GM12878 (cell line): ENCODE measurements around the gene WFDC13. TPM values are rescaled to one million over a fixed set of nuclear protein-coding genes. Genes with fewer than 3 reads are reported as not detected.

Source experiments
- ATAC-seq: fragments of 200-7000 bp; cut with Tn5 transposase; 3 replicates; pipeline ENCODE4 v1.9.1; 2020; ENCODE audit warnings: mild to moderate bottlenecking, moderate library complexity
- BruUV-seq: library from RNA; stranded (reverse); fragments of 400-500 nt; replicated peaks from 2 replicates; lab custom pipeline; 2021; lab: Mats Ljungman, UMichigan
- CTCF ChIA-PET: fragments of 300-600 bp; sonication (Branson Sonifier 250); formaldehyde crosslinking; extraction: SDS; loops from one replicate; lab custom pipeline; 2021; ENCODE audit warnings: inconsistent platforms; lab: Yijun Ruan, JAX
- POLR2A ChIA-PET: fragments of 350-600 bp; formaldehyde crosslinking; extraction: SDS; loops from one replicate; lab custom pipeline; 2021; ENCODE audit warnings: inconsistent platforms; lab: Charles Lee
- RAD21 ChIA-PET: fragments of 300-600 bp; sonication (Branson Sonifier 250); formaldehyde crosslinking; loops from one replicate; lab custom pipeline; 2023; ENCODE audit warnings: antibody characterized with exemption; ENCODE audit not compliant: unreplicated experiment; lab: Charles Lee
- SMC1A ChIA-PET: fragments of 300-600 bp; sonication (Branson Sonifier 250); formaldehyde crosslinking; loops from one replicate; lab custom pipeline; 2023; ENCODE audit not compliant: unreplicated experiment, uncharacterized antibody; lab: Charles Lee
- DNase-seq: peaks from one replicate; pipeline ENCODE4 v3.0.0-alpha.2; 2011; ENCODE audit warnings: low read depth, low spot score
- FAIRE-seq: peaks from 3 replicates; lab custom pipeline; 2011; peaks lifted over from hg19 to GRCh38; lab: Jason Lieb, UNC
- H2AFZ ChIP-seq: 2 replicates; pipeline ENCODE4 v1.6.0; 2011; ENCODE audit warnings: low read depth, low read length, control low read depth; ENCODE audit not compliant: control insufficient read depth
- H3K27ac ChIP-seq: 2 replicates; pipeline ENCODE4 v1.5.1; 2011; ENCODE audit warnings: control low read depth; ENCODE audit not compliant: control insufficient read depth, insufficient read depth
- H3K27me3 ChIP-seq, 2 experiments: replicated peaks in 1 of 2; 2 replicates each; pipeline versions ENCODE4 v1.6.0 to v1.6.1; 2011; ENCODE audit warnings: low read length in 1 of 2; ENCODE audit not compliant: control insufficient read depth in 2 of 2, insufficient read depth in 2 of 2
- H3K36me3 ChIP-seq, 2 experiments: 2 replicates each; pipeline ENCODE4 v1.5.1; 2011; ENCODE audit warnings: low read length in 1 of 2; ENCODE audit not compliant: control insufficient read depth in 2 of 2, insufficient read depth in 2 of 2
- H3K4me1 ChIP-seq: 2 replicates; pipeline ENCODE4 v1.6.1; 2011; ENCODE audit warnings: mild to moderate bottlenecking, low read length, moderate library complexity, mixed read lengths; ENCODE audit not compliant: control insufficient read depth, insufficient read depth
- H3K4me2 ChIP-seq: 2 replicates; pipeline ENCODE4 v1.6.0; 2011; ENCODE audit warnings: control low read depth; ENCODE audit not compliant: control insufficient read depth, insufficient read depth
- H3K4me3 ChIP-seq: fragments of 200-600 bp; sonication (generic); 2 replicates; pipeline ENCODE4 v1.5.1; 2016
- H3K79me2 ChIP-seq: 2 replicates; pipeline ENCODE4 v1.6.0; 2011; ENCODE audit warnings: low read length; ENCODE audit not compliant: control insufficient read depth, insufficient read depth
- H3K9ac ChIP-seq: 2 replicates; pipeline ENCODE4 v1.8.0; 2011; ENCODE audit warnings: low read length, control low read depth, mixed read lengths; ENCODE audit not compliant: control insufficient read depth, insufficient read depth
- H3K9me3 ChIP-seq: replicated peaks from 3 replicates; pipeline ENCODE4 v1.5.1; 2011; ENCODE audit warnings: mild to moderate bottlenecking, low read length; ENCODE audit not compliant: control insufficient read depth, insufficient read depth
- H4K20me1 ChIP-seq: 2 replicates; pipeline ENCODE4 v1.6.0; 2011; ENCODE audit not compliant: control insufficient read depth, insufficient read depth
- GATAD2B ChIP-seq: fragments of 450-650 bp; conservative IDR thresholded peaks from 2 replicates; pipeline ENCODE4 v1.6.1; 2017; ENCODE audit warnings: low read depth, mild to moderate bottlenecking, moderate library complexity
- HDAC6 ChIP-seq: fragments of 200-600 bp; sonication (generic); IDR thresholded peaks from one replicate; pipeline ENCODE4 v1.8.0; 2017; ENCODE audit warnings: antibody characterized with exemption; ENCODE audit not compliant: unreplicated experiment
- KLF5 ChIP-seq: fragments of 450-650 bp; IDR thresholded peaks from 2 replicates; pipeline ENCODE4 v1.6.1; 2014; ENCODE audit warnings: mild to moderate bottlenecking; ENCODE audit not compliant: partially characterized antibody
- MYB ChIP-seq: fragments of 150-350 bp; IDR thresholded peaks from 2 replicates; pipeline ENCODE4 v1.6.1; 2014; ENCODE audit warnings: mild to moderate bottlenecking, low read depth, low read length, borderline replicate concordance
- NFYA ChIP-seq: IDR thresholded peaks from 2 replicates; pipeline ENCODE4 v1.6.1; 2011; ENCODE audit warnings: low read depth, mild to moderate bottlenecking, low read length, improper control_type of control experiment, borderline replicate concordance
- NR2F1 ChIP-seq: fragments of 450-650 bp; conservative IDR thresholded peaks from 2 replicates; pipeline ENCODE4 v1.6.1; 2017; ENCODE audit warnings: mild to moderate bottlenecking
- PAX5 ChIP-seq: IDR thresholded peaks from 2 replicates; pipeline ENCODE4 v1.6.1; 2011; ENCODE audit warnings: low read depth, low read length, borderline replicate concordance
- RB1 ChIP-seq: fragments of 450-650 bp; formaldehyde crosslinking; IDR thresholded peaks from 2 replicates; pipeline ENCODE4 v1.6.1; 2017; ENCODE audit warnings: mild to moderate bottlenecking, borderline replicate concordance
- RUNX3 ChIP-seq: IDR thresholded peaks from 2 replicates; pipeline ENCODE4 v1.6.1; 2012; ENCODE audit warnings: low read length, inconsistent platforms
- SMAD1 ChIP-seq: fragments of 450-650 bp; IDR thresholded peaks from 2 replicates; pipeline ENCODE4 v1.6.1; 2018; ENCODE audit warnings: mild to moderate bottlenecking, low read depth; ENCODE audit not compliant: partially characterized antibody
- SMAD5 ChIP-seq: IDR thresholded peaks from 2 replicates; pipeline ENCODE4 v1.6.1; 2016; ENCODE audit warnings: antibody characterized with exemption, low read depth
- SUPT20H ChIP-seq: IDR thresholded peaks from 2 replicates; pipeline ENCODE4 v1.6.1; 2011; ENCODE audit warnings: low read depth, mild to moderate bottlenecking, low read length, moderate library complexity, borderline replicate concordance; ENCODE audit not compliant: control insufficient read depth
- TAF1 ChIP-seq: IDR thresholded peaks from 2 replicates; pipeline ENCODE4 v1.6.1; 2011; ENCODE audit warnings: mild to moderate bottlenecking, low read depth, low read length, borderline replicate concordance
- ZNF622 ChIP-seq: fragments of 450-650 bp; IDR thresholded peaks from 2 replicates; pipeline ENCODE4 v1.6.1; 2017; ENCODE audit warnings: mild to moderate bottlenecking, inconsistent platforms
- in situ Hi-C: fragments of 300-500 bp; cut with MboI; formaldehyde crosslinking; loops from 9 replicates; pipeline ENCODE4 v1.14.3; 2018; ENCODE audit warnings: mixed read lengths
- intact Hi-C: fragments of 100-400 bp; cut with micrococcal nuclease; formaldehyde crosslinking; loops from one replicate; pipeline ENCODE4 v1.14.2; 2022; ENCODE audit not compliant: unreplicated experiment
- polyA plus RNA-seq, 11 experiments: library from polyadenylated mRNA; depleted of rRNA in 4 of 11; unstranded in 6 of 11; stranded (reverse) in 5 of 11; fragments of >200 nt; fragmentation: Nextera tagmentation in 4 of 11; fragmentation: Illumina TruSeq in 1 of 11; extraction: Ambion mirVana in 4 of 11; extraction: Trizol in 1 of 11; gene quantifications; 1 replicate in 1 of 11; 2 replicates in 10 of 11; pipeline versions ENCODE4 v1.2.1 to v1.2.3, GENCODE V29; 2011 to 2016; ENCODE audit warnings: inconsistent platforms in 2 of 11, missing spikeins in 2 of 11, low read depth in 1 of 11
- total RNA-seq, 4 experiments: library from RNA; depleted of rRNA in 3 of 4; stranded (reverse); fragments of >200 nt in 3 of 4; fragmentation: Illumina TruSeq in 1 of 4; extraction: Trizol in 1 of 4; gene quantifications; 2 replicates each; pipeline versions ENCODE4 v1.2.1 to v1.2.3, GENCODE V29; 2013 to 2021
- TF ChIP-seq, protein P1 (sequence below): fragments of 450-650 bp; IDR thresholded peaks from 2 replicates; pipeline ENCODE4 v1.6.1; 2018; ENCODE audit warnings: mild to moderate bottlenecking, low read depth, moderate library complexity; ENCODE audit not compliant: partially characterized antibody
- TF ChIP-seq, protein P2 (sequence below): IDR thresholded peaks from 2 replicates; pipeline ENCODE4 v1.6.1; 2011; ENCODE audit warnings: low read depth, low read length, improper control_type of control experiment, borderline replicate concordance
- TF ChIP-seq, protein P3 (sequence below): fragments of 450-650 bp; formaldehyde crosslinking; IDR thresholded peaks from 2 replicates; pipeline ENCODE4 v1.4.0; 2020; ENCODE audit warnings: mild to moderate bottlenecking, moderate library complexity

The WFDC13 gene
- total and polyA plus RNA-seq, 10 of the 15 experiments (the other 5 are each of a cell fraction or from before 2014, with no cell fraction given) = not detected

DNA sequence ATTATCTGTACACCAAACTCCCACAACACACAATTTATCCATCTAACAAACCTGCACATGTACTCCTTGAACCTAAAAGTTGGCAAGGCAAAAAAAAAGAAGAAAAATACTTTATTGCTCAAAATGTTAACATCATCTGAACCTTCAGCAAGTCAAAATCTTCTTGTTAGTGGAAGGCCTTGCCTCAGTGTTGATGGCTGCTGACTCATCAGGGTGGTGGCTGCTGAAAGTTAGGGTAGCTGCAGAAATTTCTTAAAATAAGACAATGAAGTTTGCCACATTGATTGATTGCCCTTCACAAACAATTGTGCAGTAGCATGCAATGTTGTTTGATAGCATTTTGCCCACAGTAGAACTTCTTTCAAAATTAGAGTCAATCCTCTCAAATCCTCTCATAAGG lies 29.1 kb upstream of the WFDC13 start (continued):
- TF ChIP-seq GATAD2B = no peak

DNA sequence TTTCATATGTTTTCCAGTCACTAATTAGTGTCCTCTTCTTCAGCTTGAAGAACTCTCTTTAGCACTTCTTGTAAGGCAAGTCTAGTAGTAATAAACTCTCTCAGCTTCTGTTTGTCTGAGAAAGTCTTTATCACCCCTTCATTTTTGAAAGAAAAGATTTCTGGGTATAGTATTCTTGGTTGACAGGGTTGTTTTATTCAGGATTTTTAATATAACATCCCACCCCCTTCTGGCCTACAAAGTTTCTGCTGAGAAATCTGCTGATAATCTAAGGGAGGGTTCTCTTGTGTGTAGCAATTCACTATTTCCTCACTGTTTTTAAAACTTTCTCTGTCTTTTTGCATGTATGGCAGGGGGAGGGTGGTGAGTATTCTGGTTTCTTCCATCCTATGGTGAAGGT lies 22.2 kb upstream of the WFDC13 start:
- Histone ChIP-seq H3K4me1 (no peaks in the 10 kb centered on the region), H3K9ac (no peak overlapping the region), H3K4me3 (no peak overlapping the region), H3K4me2 (no peak overlapping the region)
- ChIA-PET POLR2A (no interaction called here), SMC1A (no interaction called here)
- DNase-seq (no peak), FAIRE-seq (no peak)
- intact Hi-C loops = no loop called here
- TF ChIP-seq RUNX3 = no peak
- TF ChIP-seq KLF5 = no peak
- no peak for TF ChIP-seq RB1
- TF ChIP-seq SMAD5 = no peak
- TF ChIP-seq, protein P1, sequence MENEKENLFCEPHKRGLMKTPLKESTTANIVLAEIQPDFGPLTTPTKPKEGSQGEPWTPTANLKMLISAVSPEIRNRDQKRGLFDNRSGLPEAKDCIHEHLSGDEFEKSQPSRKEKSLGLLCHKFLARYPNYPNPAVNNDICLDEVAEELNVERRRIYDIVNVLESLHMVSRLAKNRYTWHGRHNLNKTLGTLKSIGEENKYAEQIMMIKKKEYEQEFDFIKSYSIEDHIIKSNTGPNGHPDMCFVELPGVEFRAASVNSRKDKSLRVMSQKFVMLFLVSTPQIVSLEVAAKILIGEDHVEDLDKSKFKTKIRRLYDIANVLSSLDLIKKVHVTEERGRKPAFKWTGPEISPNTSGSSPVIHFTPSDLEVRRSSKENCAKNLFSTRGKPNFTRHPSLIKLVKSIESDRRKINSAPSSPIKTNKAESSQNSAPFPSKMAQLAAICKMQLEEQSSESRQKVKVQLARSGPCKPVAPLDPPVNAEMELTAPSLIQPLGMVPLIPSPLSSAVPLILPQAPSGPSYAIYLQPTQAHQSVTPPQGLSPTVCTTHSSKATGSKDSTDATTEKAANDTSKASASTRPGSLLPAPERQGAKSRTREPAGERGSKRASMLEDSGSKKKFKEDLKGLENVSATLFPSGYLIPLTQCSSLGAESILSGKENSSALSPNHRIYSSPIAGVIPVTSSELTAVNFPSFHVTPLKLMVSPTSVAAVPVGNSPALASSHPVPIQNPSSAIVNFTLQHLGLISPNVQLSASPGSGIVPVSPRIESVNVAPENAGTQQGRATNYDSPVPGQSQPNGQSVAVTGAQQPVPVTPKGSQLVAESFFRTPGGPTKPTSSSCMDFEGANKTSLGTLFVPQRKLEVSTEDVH = no peak
- TF ChIP-seq SUPT20H = no peak
- TF ChIP-seq TAF1 = no peak
- TF ChIP-seq, protein P2, sequence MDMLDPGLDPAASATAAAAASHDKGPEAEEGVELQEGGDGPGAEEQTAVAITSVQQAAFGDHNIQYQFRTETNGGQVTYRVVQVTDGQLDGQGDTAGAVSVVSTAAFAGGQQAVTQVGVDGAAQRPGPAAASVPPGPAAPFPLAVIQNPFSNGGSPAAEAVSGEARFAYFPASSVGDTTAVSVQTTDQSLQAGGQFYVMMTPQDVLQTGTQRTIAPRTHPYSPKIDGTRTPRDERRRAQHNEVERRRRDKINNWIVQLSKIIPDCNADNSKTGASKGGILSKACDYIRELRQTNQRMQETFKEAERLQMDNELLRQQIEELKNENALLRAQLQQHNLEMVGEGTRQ = no peak
- no peak for TF ChIP-seq NFYA
- TF ChIP-seq NR2F1 = no peak
- TF ChIP-seq, protein P3, sequence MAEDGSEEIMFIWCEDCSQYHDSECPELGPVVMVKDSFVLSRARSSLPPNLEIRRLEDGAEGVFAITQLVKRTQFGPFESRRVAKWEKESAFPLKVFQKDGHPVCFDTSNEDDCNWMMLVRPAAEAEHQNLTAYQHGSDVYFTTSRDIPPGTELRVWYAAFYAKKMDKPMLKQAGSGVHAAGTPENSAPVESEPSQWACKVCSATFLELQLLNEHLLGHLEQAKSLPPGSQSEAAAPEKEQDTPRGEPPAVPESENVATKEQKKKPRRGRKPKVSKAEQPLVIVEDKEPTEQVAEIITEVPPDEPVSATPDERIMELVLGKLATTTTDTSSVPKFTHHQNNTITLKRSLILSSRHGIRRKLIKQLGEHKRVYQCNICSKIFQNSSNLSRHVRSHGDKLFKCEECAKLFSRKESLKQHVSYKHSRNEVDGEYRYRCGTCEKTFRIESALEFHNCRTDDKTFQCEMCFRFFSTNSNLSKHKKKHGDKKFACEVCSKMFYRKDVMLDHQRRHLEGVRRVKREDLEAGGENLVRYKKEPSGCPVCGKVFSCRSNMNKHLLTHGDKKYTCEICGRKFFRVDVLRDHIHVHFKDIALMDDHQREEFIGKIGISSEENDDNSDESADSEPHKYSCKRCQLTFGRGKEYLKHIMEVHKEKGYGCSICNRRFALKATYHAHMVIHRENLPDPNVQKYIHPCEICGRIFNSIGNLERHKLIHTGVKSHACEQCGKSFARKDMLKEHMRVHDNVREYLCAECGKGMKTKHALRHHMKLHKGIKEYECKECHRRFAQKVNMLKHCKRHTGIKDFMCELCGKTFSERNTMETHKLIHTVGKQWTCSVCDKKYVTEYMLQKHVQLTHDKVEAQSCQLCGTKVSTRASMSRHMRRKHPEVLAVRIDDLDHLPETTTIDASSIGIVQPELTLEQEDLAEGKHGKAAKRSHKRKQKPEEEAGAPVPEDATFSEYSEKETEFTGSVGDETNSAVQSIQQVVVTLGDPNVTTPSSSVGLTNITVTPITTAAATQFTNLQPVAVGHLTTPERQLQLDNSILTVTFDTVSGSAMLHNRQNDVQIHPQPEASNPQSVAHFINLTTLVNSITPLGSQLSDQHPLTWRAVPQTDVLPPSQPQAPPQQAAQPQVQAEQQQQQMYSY (CRISPR knock-in tag) = no peak
- TF ChIP-seq MYB = no peak
- no peak for TF ChIP-seq SMAD1
- no peak for TF ChIP-seq HDAC6
- TF ChIP-seq ZNF622 = no peak
- TF ChIP-seq PAX5 = no peak
- TF ChIP-seq, all 136 proteins: peak for 0
- ChIA-PET RAD21 (no interaction called here), CTCF (no interaction called here)
- BruUV-seq = no TSS peak
- ATAC-seq = no peak
- H3K27ac ChIP-seq = no peak overlapping the region
- no peaks in the 10 kb centered on the region for H3K27me3 ChIP-seq
- H3K79me2 ChIP-seq = no peaks in the 10 kb centered on the region
- H3K36me3 ChIP-seq = no peaks in the 10 kb centered on the region
- in situ Hi-C loops = no loop called here
- no peak overlapping the region for H2AFZ ChIP-seq
- no peaks in the 10 kb centered on the region for H4K20me1 ChIP-seq
- peaks cover 3% of the 10 kb centered on the region; the same call in 2 of the 3 replicates for H3K9me3 ChIP-seq
